ENCODE results near the gene CEP55.
A peak's percentile ranks its signal among the peaks of the same experiment; 100 is the strongest.

The CEP55 gene

DNA sequence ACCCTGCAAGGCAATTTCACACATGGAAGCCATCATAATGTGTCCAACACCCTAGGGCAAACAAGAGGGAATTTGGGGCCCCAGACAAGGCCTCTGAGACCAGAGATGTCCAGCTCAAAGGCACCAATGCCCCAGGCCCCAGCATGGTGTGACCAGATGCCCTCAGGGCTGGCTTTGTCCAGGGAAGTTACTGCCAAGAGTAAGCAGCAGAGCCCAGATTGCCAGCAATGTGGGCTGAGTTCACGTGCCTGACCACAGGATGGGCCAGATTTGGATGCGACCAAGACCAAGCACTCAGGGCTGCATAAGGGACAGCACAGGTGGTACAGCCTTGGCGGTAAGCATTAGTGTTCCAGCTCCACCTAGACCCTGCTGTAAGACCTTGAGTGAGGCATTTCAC lies 27.0 kb upstream of the CEP55 start:
- DNase-seq (ENCODE audit: low read depth), result no peak

- no peak for DNase-seq (ENCODE audit: low read depth)
Measured at GRCh38 chr10:93471110-93471651, 25.2 kb upstream of the CEP55 start.

- DNase-seq (ENCODE audit: low read depth), result no peak
Measured at GRCh38 chr10:93473161-93473560, 23.3 kb upstream of the CEP55 start.

- DNase-seq (ENCODE audit: low read depth), result no peak
Measured at GRCh38 chr10:93473804-93474472, 22.5 kb upstream of the CEP55 start.

GRCh38 chr10:93475227-93475626 lies 21.2 kb upstream of the CEP55 start:
- DNase-seq (ENCODE audit: low read depth), result no peak

- DNase-seq (ENCODE audit: low read depth), result no peak
Measured at GRCh38 chr10:93475871-93476270, 20.5 kb upstream of the CEP55 start.

DNA sequence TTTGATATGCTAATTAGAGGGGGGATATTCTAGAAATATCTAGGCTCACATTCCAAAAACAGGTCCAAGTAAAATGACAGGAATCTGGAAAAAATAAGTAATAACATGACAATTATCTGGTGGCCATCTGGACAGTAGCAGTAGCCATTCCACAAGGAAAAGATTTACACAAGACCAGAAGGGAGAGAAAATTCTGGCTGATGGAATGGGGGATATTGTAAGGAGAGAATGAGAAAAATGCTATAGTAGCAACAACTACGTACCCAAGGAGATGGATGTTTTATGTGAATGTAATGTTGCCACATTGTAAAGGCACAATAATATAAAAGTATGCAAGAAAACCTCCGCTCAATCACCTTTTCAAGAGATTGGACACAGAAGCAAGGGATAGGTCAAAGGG lies 19.7 kb upstream of the CEP55 start:
- no peak for DNase-seq (ENCODE audit: low read depth)

GRCh38 chr10:93478873-93479272 lies 17.5 kb upstream of the CEP55 start:
- DNase-seq (ENCODE audit: low read depth), result no peak

DNA sequence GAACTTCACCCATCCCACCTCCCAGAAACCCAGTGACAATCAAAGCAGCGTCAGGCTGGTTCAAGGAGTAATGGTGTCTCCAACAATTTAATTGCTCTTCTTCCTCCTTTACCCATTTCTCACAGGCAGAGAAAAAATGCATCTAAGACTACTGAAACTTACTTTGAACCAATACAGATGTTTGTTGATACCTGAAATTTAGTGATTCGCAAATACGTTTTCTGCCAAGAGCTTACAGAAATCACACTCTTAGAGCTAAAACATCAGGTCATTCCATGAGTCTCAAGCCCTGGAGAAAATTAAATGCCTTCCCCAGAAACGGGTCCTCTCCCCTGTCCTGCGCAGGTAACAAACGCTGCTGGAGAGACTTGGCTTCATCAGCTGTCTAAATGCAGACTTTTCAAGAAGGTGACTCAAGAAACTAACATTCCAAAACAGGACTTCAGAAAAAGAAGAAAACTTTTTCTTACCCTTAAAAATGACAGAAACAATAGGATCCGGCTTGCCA lies 14.7 kb upstream of the CEP55 start:
- no peak for DNase-seq (ENCODE audit: low read depth)

DNA sequence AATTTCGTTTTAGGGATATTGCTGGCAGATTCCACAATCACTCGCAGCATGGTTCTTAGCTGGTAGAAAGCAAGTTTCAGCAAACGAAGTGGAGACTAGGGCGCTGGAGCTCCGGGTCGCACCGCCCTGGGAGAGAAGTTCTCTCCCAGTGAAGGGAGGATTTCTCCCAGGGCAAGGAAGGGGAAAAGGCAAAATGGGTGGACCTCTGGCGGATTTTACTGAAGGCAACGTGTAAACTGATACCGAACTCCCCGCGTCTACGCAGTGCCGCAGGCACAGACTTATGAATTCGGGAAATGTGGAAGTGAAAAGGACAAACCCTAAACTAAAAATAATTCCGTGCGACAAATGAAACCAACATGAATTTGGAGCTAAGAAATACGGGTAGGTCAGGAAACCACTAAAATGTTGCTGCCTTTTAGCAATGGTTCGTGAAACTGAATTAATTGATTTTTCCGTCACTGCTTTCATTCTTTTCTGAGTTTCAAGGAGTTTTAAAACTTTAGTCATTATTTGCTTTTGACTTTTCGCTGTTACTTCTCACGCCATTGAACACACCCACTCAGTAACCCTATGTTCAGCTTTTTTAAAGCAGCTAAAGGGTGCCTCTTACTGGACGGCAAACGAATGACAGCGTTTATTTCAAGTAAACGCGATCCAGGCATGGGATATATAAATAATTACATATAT lies 14.1 kb upstream of the CEP55 start, which contains the start of gene MYOF:
TSS of gene MYOF (minus strand) at position 190 of the 690 bp plus-strand sequence. CDS start at position 50, 140 bp downstream.
- peak; percentile 15 for DNase-seq (ENCODE audit: low read depth)

DNA sequence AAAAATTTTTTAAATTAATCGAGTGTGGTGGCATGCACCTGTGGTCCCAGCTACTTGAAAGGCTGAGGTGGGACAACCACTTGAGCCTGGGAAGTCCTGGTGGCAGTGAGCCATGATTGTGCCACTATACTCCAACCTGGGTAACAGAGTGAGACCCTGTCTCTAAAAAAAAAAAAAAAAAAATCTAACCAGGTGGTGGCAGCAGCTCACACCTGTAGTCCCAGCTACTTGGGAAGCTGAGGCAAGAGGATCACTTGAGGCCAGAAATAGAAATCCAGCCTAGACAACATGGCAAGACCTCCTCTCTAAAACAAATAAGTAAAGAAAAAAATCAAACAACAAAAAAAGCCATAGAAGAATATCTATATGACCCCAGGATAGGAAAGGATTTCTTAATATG lies 10.7 kb upstream of the CEP55 start:
- DNase-seq (ENCODE audit: low read depth), result no peak

GRCh38 chr10:93488956-93489528 lies 7.4 kb upstream of the CEP55 start:
- no peak for DNase-seq (ENCODE audit: low read depth)

GRCh38 chr10:93491602-93492121 lies 4.8 kb upstream of the CEP55 start:
- DNase-seq (ENCODE audit: low read depth), result no peak

DNA sequence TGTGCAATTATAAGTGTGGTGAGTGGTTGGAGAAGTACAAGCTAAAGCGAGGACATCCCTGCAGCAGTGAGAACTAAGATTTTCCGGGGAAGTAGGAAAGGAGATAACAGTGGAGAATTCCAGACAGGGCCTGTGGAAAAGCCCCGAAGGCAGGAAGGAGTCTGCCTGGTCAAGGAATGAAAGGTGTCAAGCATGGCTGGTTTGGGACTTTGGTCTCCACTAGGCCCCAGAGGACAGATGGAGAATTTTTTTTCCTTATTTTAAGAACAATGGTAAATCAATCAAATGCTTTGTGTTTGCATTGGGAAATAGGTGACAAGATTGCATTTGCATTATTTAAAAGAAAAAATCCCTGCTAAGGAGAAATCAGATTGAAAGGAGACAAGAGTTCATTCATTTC lies 3.2 kb upstream of the CEP55 start:
- DNase-seq (ENCODE audit: low read depth), result no peak

DNA sequence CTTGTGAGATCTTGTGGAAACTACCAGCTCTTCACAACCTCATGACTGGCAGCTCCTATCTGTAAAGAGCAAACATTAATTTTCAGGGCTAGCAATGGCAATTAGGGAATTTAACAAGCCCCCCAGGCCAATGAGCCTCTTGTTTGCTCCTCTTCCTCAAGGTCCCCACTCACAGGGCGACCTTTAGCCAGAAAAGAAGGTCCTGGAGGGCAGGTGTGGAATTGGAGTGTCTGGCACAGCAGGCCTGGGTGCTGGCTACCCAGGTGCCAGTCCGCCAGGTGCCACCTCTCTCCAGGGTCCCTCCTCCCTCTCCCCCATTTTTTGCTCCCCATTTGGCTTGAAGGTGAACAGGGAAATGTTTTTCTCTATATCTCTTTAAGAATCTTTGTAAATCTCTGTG lies 1.9 kb upstream of the CEP55 start:
- DNase-seq (ENCODE audit: low read depth), result no peak

DNA sequence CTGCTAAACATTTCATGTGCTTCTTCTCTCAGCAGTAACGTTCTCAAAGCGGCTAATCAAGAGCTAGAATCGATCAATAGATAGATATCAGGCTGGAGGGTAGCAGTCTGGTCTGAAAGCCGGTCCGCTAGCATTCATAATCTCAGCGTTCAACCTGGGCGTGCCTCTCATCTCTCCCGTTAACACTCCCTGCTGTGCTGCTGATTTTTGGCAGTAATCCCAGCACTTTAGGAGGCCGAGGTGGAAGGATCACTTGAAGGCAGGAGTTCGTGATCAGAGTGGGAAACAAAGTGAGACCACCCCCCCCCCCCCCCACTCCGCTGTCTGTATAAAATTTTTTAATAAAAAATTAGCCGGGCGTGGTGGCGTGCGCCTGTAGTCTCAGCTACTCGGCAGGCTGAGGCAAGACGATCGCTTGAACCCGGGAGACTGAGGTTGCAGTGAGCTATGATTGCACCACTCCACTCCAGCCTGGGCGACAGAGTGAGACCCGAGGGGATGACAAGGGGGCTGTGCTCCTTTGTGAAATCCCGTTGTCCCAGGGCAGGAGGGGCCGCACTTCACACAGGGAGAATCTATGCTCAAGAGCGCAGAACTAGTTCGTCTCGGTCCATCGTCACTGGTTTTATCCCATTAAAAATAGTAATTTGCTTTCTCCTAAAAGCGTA lies 624 bp upstream of the CEP55 start:
- no peak for DNase-seq (ENCODE audit: low read depth)

GRCh38 chr10:93498166-93498565 lies 1.8 kb downstream of the CEP55 start:
- no peak for DNase-seq (ENCODE audit: low read depth)

DNA sequence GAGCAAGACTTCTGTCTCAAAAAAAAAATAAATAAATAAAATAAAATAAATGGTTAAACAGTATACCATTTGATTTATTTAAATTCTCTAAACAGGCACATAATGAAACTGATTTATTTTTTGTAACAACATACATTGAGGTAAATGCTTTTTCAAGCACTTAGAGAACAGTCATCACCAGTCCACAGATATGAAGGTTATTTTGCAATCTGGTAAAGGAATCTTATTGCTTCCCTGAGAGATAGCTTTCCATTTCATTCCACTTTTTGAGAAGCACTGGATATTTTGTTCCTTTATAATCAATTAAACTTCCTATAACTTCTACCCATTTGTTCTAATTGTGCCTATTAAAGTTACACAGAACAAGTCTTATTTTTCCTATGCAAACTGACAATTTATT lies 5.2 kb downstream of the CEP55 start:
- DNase-seq (ENCODE audit: low read depth), result no peak

GRCh38 chr10:93503075-93503474 lies 6.7 kb downstream of the CEP55 start:
- DNase-seq (ENCODE audit: low read depth), result no peak

GRCh38 chr10:93505075-93505474 lies 8.7 kb downstream of the CEP55 start:
- no peak for DNase-seq (ENCODE audit: low read depth)

- DNase-seq (ENCODE audit: low read depth), result no peak
Measured at GRCh38 chr10:93509816-93510215, 13.4 kb downstream of the CEP55 start.

DNA sequence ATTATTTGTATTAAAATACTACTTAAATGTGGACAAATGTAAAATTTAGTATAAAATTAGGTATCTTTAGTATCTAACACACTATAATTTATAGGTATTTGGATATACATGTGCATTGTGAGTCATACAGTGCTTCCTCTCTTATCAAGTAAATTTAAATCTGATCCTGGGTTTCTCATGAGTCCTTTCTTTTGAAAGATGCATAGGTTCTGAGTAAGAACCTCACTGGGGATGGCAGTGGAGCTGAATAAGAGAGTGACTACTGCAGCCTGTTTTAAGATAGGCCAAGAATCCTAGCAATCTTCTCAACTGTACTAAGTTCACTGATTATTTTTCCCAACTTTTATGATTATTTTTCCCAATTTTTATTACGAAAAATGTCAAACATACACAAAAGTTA lies 16.2 kb downstream of the CEP55 start:
- no peak for DNase-seq (ENCODE audit: low read depth)

Data from stimulated activated CD8-positive, alpha-beta memory T cell treated with anti-CD3 and anti-CD28 coated beads, Interleukin-12 subunit alpha, Interleukin-12 subunit beta, amount 100 ng/mL, for 1 hour (primary cell).